Measurements from ENCODE around the gene SERAC1.

GRCh38 chr6:158164579-158165170 lies 3.4 kb downstream of the SERAC1 start:
- TF ChIP-seq, protein P1, sequence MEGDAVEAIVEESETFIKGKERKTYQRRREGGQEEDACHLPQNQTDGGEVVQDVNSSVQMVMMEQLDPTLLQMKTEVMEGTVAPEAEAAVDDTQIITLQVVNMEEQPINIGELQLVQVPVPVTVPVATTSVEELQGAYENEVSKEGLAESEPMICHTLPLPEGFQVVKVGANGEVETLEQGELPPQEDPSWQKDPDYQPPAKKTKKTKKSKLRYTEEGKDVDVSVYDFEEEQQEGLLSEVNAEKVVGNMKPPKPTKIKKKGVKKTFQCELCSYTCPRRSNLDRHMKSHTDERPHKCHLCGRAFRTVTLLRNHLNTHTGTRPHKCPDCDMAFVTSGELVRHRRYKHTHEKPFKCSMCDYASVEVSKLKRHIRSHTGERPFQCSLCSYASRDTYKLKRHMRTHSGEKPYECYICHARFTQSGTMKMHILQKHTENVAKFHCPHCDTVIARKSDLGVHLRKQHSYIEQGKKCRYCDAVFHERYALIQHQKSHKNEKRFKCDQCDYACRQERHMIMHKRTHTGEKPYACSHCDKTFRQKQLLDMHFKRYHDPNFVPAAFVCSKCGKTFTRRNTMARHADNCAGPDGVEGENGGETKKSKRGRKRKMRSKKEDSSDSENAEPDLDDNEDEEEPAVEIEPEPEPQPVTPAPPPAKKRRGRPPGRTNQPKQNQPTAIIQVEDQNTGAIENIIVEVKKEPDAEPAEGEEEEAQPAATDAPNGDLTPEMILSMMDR (IDR thresholded peaks at IDR 0.05; ENCODE audit: insufficient read depth, low read length) = no peak
- TF ChIP-seq POLR2AphosphoS5 (IDR thresholded peaks at IDR 0.05; ENCODE audit: low read depth) = no peak
- TF ChIP-seq REST (IDR thresholded peaks at IDR 0.05; ENCODE audit: insufficient replicate concordance, low read depth) = no peak
- TF ChIP-seq SPI1 (IDR thresholded peaks at IDR 0.05; ENCODE audit: borderline replicate concordance, low read depth) = no peak
- TF ChIP-seq GABPA (IDR thresholded peaks at IDR 0.05; ENCODE audit: low read depth) = no peak

Data from HL-60 (cell line).